GM12874 (cell line): ENCODE results near the gene MAPK8IP1.
A peak's percentile ranks its signal among the peaks of the same experiment; 100 is the strongest.

Experiments used
- CTCF ChIP-seq: IDR thresholded peaks from 2 replicates; pipeline ENCODE4 v1.5.1; 2011; ENCODE audit warnings: low read depth, mild to moderate bottlenecking, control low read depth, low read length, moderate library complexity; ENCODE audit not compliant: insufficient read depth

The MAPK8IP1 gene

GRCh38 chr11:45864041-45864440, 21.4 kb upstream of the MAPK8IP1 start:
- TF ChIP-seq CTCF = no peak

- TF ChIP-seq CTCF = no peak
These were observed 15.9 kb upstream of the MAPK8IP1 start for GRCh38 chr11:45869551-45869950.

- no peak for TF ChIP-seq CTCF
These were observed 14.7 kb upstream of the MAPK8IP1 start for GRCh38 chr11:45870706-45871105.

GRCh38 chr11:45871638-45872037, 13.8 kb upstream of the MAPK8IP1 start:
- no peak for TF ChIP-seq CTCF

GRCh38 chr11:45872651-45873356, 12.6 kb upstream of the MAPK8IP1 start:
- peak; percentile 68 for TF ChIP-seq CTCF

- TF ChIP-seq CTCF = no peak
These were observed 9.1 kb upstream of the MAPK8IP1 start for GRCh38 chr11:45876401-45876800.

GRCh38 chr11:45877221-45877620, 8.2 kb upstream of the MAPK8IP1 start:
- no peak for TF ChIP-seq CTCF
